ENCODE data around the gene RBCK1.

DNA sequence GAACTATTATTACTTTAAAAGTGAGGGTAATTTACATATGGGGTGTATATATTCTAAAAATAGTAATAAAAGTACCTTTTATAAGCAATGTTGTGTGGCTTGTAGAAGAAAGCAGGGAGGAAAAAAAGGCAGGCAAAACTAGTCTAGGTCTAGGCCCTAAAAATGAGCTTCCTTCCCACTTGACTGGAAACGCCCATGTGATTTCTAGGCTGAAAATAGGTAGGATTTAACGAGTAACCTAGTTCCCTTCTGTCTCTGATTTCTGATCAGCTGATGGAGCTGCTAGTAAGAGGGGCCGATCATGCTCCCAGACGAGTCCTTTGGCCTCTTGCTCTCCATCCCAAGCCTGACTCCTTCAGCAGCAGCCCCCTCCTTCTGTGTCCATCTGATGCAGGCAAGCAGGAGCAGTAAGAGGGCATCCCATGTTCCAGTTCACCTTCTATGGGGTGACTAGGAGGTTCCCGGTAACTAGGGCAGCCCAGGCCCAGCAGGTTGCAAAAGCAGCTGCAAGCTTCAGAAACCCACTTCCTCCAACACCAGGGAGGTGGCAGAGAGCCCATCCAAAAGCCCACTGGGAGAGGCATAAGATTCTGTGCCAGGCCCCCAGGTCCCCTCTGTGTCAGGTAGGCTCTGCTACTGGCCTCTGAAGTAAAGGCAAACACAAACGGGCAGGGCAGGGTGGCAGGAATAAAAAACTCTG lies 29.8 kb downstream of the RBCK1 start:
- TF ChIP-seq, protein P1, sequence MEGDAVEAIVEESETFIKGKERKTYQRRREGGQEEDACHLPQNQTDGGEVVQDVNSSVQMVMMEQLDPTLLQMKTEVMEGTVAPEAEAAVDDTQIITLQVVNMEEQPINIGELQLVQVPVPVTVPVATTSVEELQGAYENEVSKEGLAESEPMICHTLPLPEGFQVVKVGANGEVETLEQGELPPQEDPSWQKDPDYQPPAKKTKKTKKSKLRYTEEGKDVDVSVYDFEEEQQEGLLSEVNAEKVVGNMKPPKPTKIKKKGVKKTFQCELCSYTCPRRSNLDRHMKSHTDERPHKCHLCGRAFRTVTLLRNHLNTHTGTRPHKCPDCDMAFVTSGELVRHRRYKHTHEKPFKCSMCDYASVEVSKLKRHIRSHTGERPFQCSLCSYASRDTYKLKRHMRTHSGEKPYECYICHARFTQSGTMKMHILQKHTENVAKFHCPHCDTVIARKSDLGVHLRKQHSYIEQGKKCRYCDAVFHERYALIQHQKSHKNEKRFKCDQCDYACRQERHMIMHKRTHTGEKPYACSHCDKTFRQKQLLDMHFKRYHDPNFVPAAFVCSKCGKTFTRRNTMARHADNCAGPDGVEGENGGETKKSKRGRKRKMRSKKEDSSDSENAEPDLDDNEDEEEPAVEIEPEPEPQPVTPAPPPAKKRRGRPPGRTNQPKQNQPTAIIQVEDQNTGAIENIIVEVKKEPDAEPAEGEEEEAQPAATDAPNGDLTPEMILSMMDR (IDR thresholded peaks at IDR 0.05): no peak
- TF ChIP-seq EZH2 (IDR thresholded peaks at IDR 0.05; ENCODE audit: borderline replicate concordance, insufficient read depth, low read depth, low read length, poor library complexity, severe bottlenecking): no peak

Data from B cell (primary cell).